Omental fat pad (tissue), 4 donors: ENCODE measurements around the gene YJEFN3. TPM values are rescaled to one million over a fixed set of nuclear protein-coding genes. Genes with fewer than 3 reads are reported as not detected.
A peak's percentile ranks its signal among the peaks of the same experiment; 100 is the strongest.

Experiments used
- ATAC-seq: fragments of 150-250 bp; one replicate; pipeline ENCODE4 v1.9.1; 2016; ENCODE audit warnings: mild to moderate bottlenecking, moderate library complexity; ENCODE audit not compliant: low FRiP score
- DNase-seq: peaks from one replicate; pipeline ENCODE4 v3.0.0-alpha.2; 2019; ENCODE audit warnings: low spot score
- total RNA-seq, 4 donors: library from RNA; depleted of rRNA; stranded (reverse); fragments of >200 nt; gene quantifications; one replicate each; pipeline ENCODE4 v1.1.0, GENCODE V29; 2016
- TF ChIP-seq, protein P1 (sequence below), 3 donors: fragments of 450-650 bp; IDR thresholded peaks; one replicate each; pipeline ENCODE4 v1.5.1; 2016 to 2017; ENCODE audit warnings: antibody characterized with exemption in 3 of 3, mild to moderate bottlenecking in 3 of 3, moderate library complexity in 2 of 3

The YJEFN3 gene
- total RNA-seq, 4 donors from 2014 or later: 0.75 to 1.1 (median 0.90) TPM

- DNase-seq (no peak), ATAC-seq (peak; percentile 3)
- TF ChIP-seq, protein P1, sequence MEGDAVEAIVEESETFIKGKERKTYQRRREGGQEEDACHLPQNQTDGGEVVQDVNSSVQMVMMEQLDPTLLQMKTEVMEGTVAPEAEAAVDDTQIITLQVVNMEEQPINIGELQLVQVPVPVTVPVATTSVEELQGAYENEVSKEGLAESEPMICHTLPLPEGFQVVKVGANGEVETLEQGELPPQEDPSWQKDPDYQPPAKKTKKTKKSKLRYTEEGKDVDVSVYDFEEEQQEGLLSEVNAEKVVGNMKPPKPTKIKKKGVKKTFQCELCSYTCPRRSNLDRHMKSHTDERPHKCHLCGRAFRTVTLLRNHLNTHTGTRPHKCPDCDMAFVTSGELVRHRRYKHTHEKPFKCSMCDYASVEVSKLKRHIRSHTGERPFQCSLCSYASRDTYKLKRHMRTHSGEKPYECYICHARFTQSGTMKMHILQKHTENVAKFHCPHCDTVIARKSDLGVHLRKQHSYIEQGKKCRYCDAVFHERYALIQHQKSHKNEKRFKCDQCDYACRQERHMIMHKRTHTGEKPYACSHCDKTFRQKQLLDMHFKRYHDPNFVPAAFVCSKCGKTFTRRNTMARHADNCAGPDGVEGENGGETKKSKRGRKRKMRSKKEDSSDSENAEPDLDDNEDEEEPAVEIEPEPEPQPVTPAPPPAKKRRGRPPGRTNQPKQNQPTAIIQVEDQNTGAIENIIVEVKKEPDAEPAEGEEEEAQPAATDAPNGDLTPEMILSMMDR (IDR thresholded peaks at IDR 0.05): no peak
These were observed 13.7 kb upstream of the YJEFN3 start, which contains the start of gene TSSK6 for GRCh38 chr19:19514881-19515641. Gene TSSK6 (minus strand): TSS chr19:19515548. CDS start chr19:19515427, 121 bp downstream.

- DNase-seq (peak; percentile 94), ATAC-seq (peak; percentile 84)
- TF ChIP-seq, protein P1 (IDR thresholded peaks at IDR 0.05): no peak
These were observed 12.8 kb upstream of the YJEFN3 start, which contains the start of gene NDUFA13 for GRCh38 chr19:19515642-19516519. Gene NDUFA13 (plus strand): TSS chr19:19516225. CDS start chr19:19516239, 14 bp downstream.

DNA sequence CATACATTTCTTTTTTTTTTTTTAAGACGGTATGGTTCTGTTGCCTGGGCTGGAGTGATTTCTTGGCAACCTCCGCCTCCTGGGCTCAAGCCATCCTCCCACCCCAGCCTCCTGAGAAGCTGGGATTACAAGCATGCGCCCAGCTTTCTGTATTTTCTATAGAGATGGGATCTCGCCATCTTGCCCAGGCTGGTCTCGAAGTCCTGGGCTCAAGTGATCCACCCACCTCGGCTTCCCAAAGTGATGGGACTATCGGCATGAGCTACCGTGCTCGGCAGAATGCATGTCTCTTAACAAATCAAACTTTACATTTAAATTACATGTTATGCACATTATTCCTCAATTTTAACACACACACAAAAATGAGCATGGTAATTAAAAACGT is 11.5 kb upstream of the YJEFN3 start:
- ATAC-seq (no peak), DNase-seq (no peak)
- TF ChIP-seq, protein P1 (IDR thresholded peaks at IDR 0.05): no peak

- DNase-seq: no peak
- ATAC-seq: no peak
- TF ChIP-seq, protein P1 (IDR thresholded peaks at IDR 0.05): no peak
These were observed 7.7 kb upstream of the YJEFN3 start for GRCh38 chr19:19520989-19521388.

DNA sequence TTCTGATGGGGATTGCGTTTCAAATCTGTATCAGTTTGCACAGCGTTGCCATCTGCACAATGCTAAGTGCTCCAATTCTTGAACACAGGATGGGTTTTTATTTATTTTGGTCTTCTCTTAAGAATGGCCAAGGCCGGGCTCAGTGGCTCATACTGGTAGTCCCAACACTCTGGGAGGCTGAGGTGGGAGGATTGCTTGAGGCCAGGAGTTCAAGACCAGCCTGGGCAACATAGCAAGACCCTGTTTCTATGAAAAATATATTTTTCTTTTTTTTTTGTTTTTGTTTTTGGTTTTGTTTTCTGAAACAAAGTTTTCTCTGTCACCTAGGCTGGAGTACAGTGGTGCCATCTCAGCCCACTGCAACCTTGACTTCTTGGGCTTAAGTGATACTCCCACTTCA is 5.5 kb upstream of the YJEFN3 start:
- ATAC-seq (no peak), DNase-seq (no peak)
- TF ChIP-seq, protein P1 (IDR thresholded peaks at IDR 0.05): no peak

GRCh38 chr19:19524053-19524452 is 4.7 kb upstream of the YJEFN3 start:
- TF ChIP-seq, protein P1 (IDR thresholded peaks at IDR 0.05): no peak
- no peak for ATAC-seq

More at GRCh38 chr19:19524053-19524452, 4.7 kb upstream of the YJEFN3 start:
- no peak for DNase-seq
